Testis (tissue), 3 donors: ENCODE measurements around the gene MEGF6. TPM values are rescaled to one million over a fixed set of nuclear protein-coding genes. Genes with fewer than 3 reads are reported as not detected.

Experiments used
- DNase-seq: peaks from one replicate; pipeline ENCODE4 v3.0.0-alpha.2; 2019
- H3K27ac ChIP-seq, 2 donors: fragments of 200-600 bp; sonication (generic); one replicate each; pipeline ENCODE4 v1.5.1; 2019
- H3K27me3 ChIP-seq: fragments of 200-600 bp; sonication (generic); one replicate; pipeline ENCODE4 v1.5.1; 2019
- H3K36me3 ChIP-seq: fragments of 200-600 bp; sonication (generic); one replicate; pipeline ENCODE4 v1.5.1; 2017; ENCODE audit warnings: low read depth; ENCODE audit errors: missing control alignments
- H3K4me1 ChIP-seq: fragments of 200-600 bp; sonication (generic); one replicate; pipeline ENCODE4 v1.5.1; 2019
- H3K4me3 ChIP-seq, 2 donors: fragments of 200-600 bp; sonication (generic); one replicate each; pipeline ENCODE4 v1.5.1; 2017 to 2019
- H3K9me3 ChIP-seq: fragments of 200-600 bp; sonication (generic); one replicate; pipeline ENCODE4 v1.5.1; 2017
- CTCF ChIP-seq, 3 experiments: fragments of 450-650 bp in 2 of 3; fragments of 200-600 bp in 1 of 3; sonication (generic) in 1 of 3; IDR thresholded peaks; one replicate each; pipeline ENCODE4 v1.5.1; 2016 to 2019; ENCODE audit warnings: antibody characterized with exemption in 3 of 3, mild to moderate bottlenecking in 2 of 3, moderate library complexity in 1 of 3
- POLR2A ChIP-seq: fragments of 450-650 bp; IDR thresholded peaks from one replicate; pipeline ENCODE4 v1.6.1; 2017; ENCODE audit warnings: antibody characterized with exemption, mild to moderate bottlenecking, moderate library complexity
- WGBS, 2 donors: methylation state at CpG; one replicate each; pipeline ENCODE4 v1.1.5; 2018; 5-methylcytosine and 5-hydroxymethylcytosine counted together
- intact Hi-C: fragments of 100-400 bp; cut with DNase I; formaldehyde crosslinking; loops from one replicate; pipeline ENCODE4 v1.15.1; 2023; ENCODE audit warnings: low total_unique reads
- microRNA counts, 2 donors: library from miRNA; unstranded; fragments of <30 nt; microRNA quantifications; one replicate each; lab custom pipeline; 2016
- microRNA-seq, 2 donors: library from miRNA; unstranded; fragments of <30 nt; microRNA quantifications; one replicate each; pipeline ENCODE4, GENCODE V29; 2016; ENCODE audit warnings: borderline number of aligned reads in 2 of 2, borderline replicate concordance in 1 of 2
- polyA plus RNA-seq: library from polyadenylated mRNA; stranded (reverse); fragments of 350-450 nt; fragmentation: Illumina TruSeq; extraction: RNeasy Lipid Tissue Mini Kit (QIAGEN cat#74804); gene quantifications from one replicate; pipeline ENCODE4 v1.2.3, GENCODE V29; 2014; ENCODE audit warnings: low read depth, low replicate concordance; ENCODE audit not compliant: insufficient read depth
- small RNA-seq, 2 donors: library from RNA; depleted of rRNA; stranded (forward); fragments of <200 nt; gene quantifications; one replicate each; pipeline ENCODE3, GENCODE V24; 2016
- total RNA-seq, 2 donors: library from RNA; depleted of rRNA; stranded (reverse); fragments of >200 nt; gene quantifications; one replicate each; pipeline ENCODE4 v1.2.3, GENCODE V29; 2016

MEGF6 gene
- total and polyA plus RNA-seq, 3 donors from 2014 or later: 9.0 to 26.4 (median 16.1) TPM

- Histone ChIP-seq H3K9me3 (no peaks in the 10 kb centered on the region), H3K4me3 (no peak overlapping the region), H3K4me1 (no peaks in the 10 kb centered on the region), H3K27ac (no peak overlapping the region), H3K27me3 (no peaks in the 10 kb centered on the region), H3K36me3 (no peaks in the 10 kb centered on the region)
- TF ChIP-seq CTCF (IDR thresholded peaks at IDR 0.05) (no peak), POLR2A (no peak)
- WGBS, 2 donors: 65 to 71% methylated on average over 6 to 10 of the region's 10 CpGs
- intact Hi-C loops: no loop called here
- no peak for DNase-seq
These were observed 171.0 kb downstream of the MEGF6 start for GRCh38 chr1:3440300-3440681.

MicroRNAs encoded within 50 kb of the gene (microRNA counts, 767-probe panel; counts per million panel counts)
- microRNA hsa-miR-551a (lab: Ali Mortazavi, UCI): 0 to 152 counts per million in 2 donors

Small RNA genes lying within 50 kb of the gene (microRNA-seq; reads per million reads assigned to microRNA genes)
- 0 reads per million in 2 donors for gene MIR551A

Small RNA genes lying within 50 kb of the gene (small RNA-seq; reads per million reads assigned to genes)
- 0 reads per million in 2 donors for gene MIR551A

Other genes with a start within 250 kb of the MEGF6 start
- 10 to 100 TPM; 17.1 to 25.7 TPM for gene ARHGEF16, start 156.8 kb downstream of the MEGF6 start, total RNA-seq
- 5.7 TPM for gene ARHGEF16, start 156.8 kb downstream of the MEGF6 start, polyA plus RNA-seq
- gene TPRG1L, start 13.5 kb upstream of the MEGF6 start, total RNA-seq: 10 to 100 TPM; 30.6 to 33.3 TPM
- gene TPRG1L, start 13.5 kb upstream of the MEGF6 start, polyA plus RNA-seq: 40.9 TPM
- 10 to 100 TPM; 26.1 to 34.2 TPM for gene WRAP73, start 38.6 kb upstream of the MEGF6 start, total RNA-seq
- gene WRAP73, start 38.6 kb upstream of the MEGF6 start, polyA plus RNA-seq: 32.5 TPM
- gene TP73, start 41.0 kb upstream of the MEGF6 start, total RNA-seq: 1 to 10 TPM; 1.3 to 1.5 TPM
- 2.2 TPM for gene TP73, start 41.0 kb upstream of the MEGF6 start, polyA plus RNA-seq
- 10 to 100 TPM; 10.6 to 18.3 TPM for gene CCDC27, start 140.9 kb upstream of the MEGF6 start, total RNA-seq
- gene CCDC27, start 140.9 kb upstream of the MEGF6 start, polyA plus RNA-seq: 28.4 TPM
- 100 to 1,000 TPM; 205 to 213 TPM for gene SMIM1, start 161.2 kb upstream of the MEGF6 start, total RNA-seq
- 92.9 TPM for gene SMIM1, start 161.2 kb upstream of the MEGF6 start, polyA plus RNA-seq
- gene LRRC47, start 185.0 kb upstream of the MEGF6 start, total RNA-seq: 10 to 100 TPM; 45.9 to 46.6 TPM
- 27.6 TPM for gene LRRC47, start 185.0 kb upstream of the MEGF6 start, polyA plus RNA-seq
- gene CEP104, start 245.7 kb upstream of the MEGF6 start, total RNA-seq: 10 to 100 TPM; 41.5 to 55.1 TPM
- 80.4 TPM for gene CEP104, start 245.7 kb upstream of the MEGF6 start, polyA plus RNA-seq
- 1 to 10 TPM; 6.9 to 8.4 TPM for gene DFFB, start 246.0 kb upstream of the MEGF6 start, total RNA-seq
- gene DFFB, start 246.0 kb upstream of the MEGF6 start, polyA plus RNA-seq: 3.4 TPM